Endodermal cell (in vitro differentiated cells): ENCODE measurements around the gene CLIP1. TPM values are rescaled to one million over a fixed set of nuclear protein-coding genes. Genes with fewer than 3 reads are reported as not detected.
A peak's percentile ranks its signal among the peaks of the same experiment; 100 is the strongest.

Source experiments
- DNase-seq: peaks from one replicate; pipeline ENCODE4 v3.0.0-alpha.2; 2017
- H3K27ac ChIP-seq: 2 replicates; pipeline ENCODE4 v1.5.1; 2013; ENCODE audit warnings: mild to moderate bottlenecking, low read depth, low read length, moderate library complexity
- H3K27me3 ChIP-seq: 2 replicates; pipeline ENCODE4 v1.6.1; 2013; ENCODE audit warnings: mild to moderate bottlenecking, low read length, moderate library complexity; ENCODE audit not compliant: insufficient read depth, control insufficient read depth, poor library complexity, severe bottlenecking
- H3K36me3 ChIP-seq: 2 replicates; pipeline ENCODE4 v1.7.0; 2013; ENCODE audit warnings: mild to moderate bottlenecking, low read length, moderate library complexity; ENCODE audit not compliant: control insufficient read depth, insufficient read depth
- H3K4me1 ChIP-seq: one replicate; pipeline ENCODE4 v1.7.0; 2013; ENCODE audit warnings: low read length; ENCODE audit not compliant: control insufficient read depth, insufficient read depth
- H3K4me3 ChIP-seq: 2 replicates; pipeline ENCODE4 v1.5.1; 2013; ENCODE audit warnings: mild to moderate bottlenecking, low read length, moderate library complexity
- H3K9ac ChIP-seq: 2 replicates; pipeline ENCODE4 v1.6.1; 2013; ENCODE audit warnings: mild to moderate bottlenecking, low read length, moderate library complexity; ENCODE audit not compliant: poor library complexity, severe bottlenecking; ENCODE audit errors: extremely low read depth
- H3K9me3 ChIP-seq: 2 replicates; pipeline ENCODE4 v1.6.1; 2013; ENCODE audit warnings: mild to moderate bottlenecking, low read length, moderate library complexity; ENCODE audit not compliant: control insufficient read depth
- H3K27ac Mint-ChIP-seq: 2 replicates; pipeline ENCODE4 v1.8.0; 2020; ENCODE audit warnings: mixed read lengths
- H3K27me3 Mint-ChIP-seq: 2 replicates; pipeline ENCODE4 v1.8.0; 2021; ENCODE audit warnings: mild to moderate bottlenecking, mixed read lengths; ENCODE audit not compliant: insufficient read depth
- H3K36me3 Mint-ChIP-seq: 2 replicates; pipeline ENCODE4 v1.8.0; 2020; ENCODE audit warnings: low read depth, mixed read lengths
- H3K4me1 Mint-ChIP-seq: 2 replicates; pipeline ENCODE4 v1.8.0; 2020; ENCODE audit warnings: mixed read lengths
- H3K4me3 Mint-ChIP-seq: 2 replicates; pipeline ENCODE4 v1.8.0; 2020; ENCODE audit warnings: mild to moderate bottlenecking, moderate library complexity, mixed read lengths
- H3K9me3 Mint-ChIP-seq: 2 replicates; pipeline ENCODE4 v1.8.0; 2020; ENCODE audit warnings: mild to moderate bottlenecking, mixed read lengths
- CTCF ChIP-seq: fragments of 200-600 bp; sonication (generic); conservative IDR thresholded peaks from 2 replicates; pipeline ENCODE4 v1.5.0; 2021; ENCODE audit warnings: antibody characterized with exemption, mild to moderate bottlenecking
- WGBS, 2 experiments: methylation state at CpG; one replicate each; pipeline versions ENCODE4 v1.1.5 to v1.1.7; 2013; ENCODE audit warnings: missing lambda C conversion rate in 2 of 2, mixed read lengths in 1 of 2; ENCODE audit not compliant: insufficient coverage in 1 of 2, insufficient read length in 1 of 2; 5-methylcytosine and 5-hydroxymethylcytosine counted together
- total RNA-seq, 2 donors: library from RNA; stranded (reverse); fragmentation: NEBNext Ultra II Directional in 1 of 2; extraction: Animal tissue kit (Norgen Biotek cat#: 25700) in 1 of 2; gene quantifications; 2 replicates in 1 of 2; 3 replicates in 1 of 2; pipeline ENCODE4 v1.2.1, GENCODE V29; 2021

Gene CLIP1
- total RNA-seq, 2 donors from 2014 or later = 56.5 to 65.1 TPM

- H3K9me3 Mint-ChIP-seq = peaks cover 9% of the 10 kb centered on the region
- no peak overlapping the region for H3K4me3 Mint-ChIP-seq
- no peak for DNase-seq
- H3K9me3 ChIP-seq = no peaks in the 10 kb centered on the region
- H3K36me3 ChIP-seq = peaks cover 67% of the 10 kb centered on the region
- TF ChIP-seq CTCF = no peak
- no peak overlapping the region for H3K27ac Mint-ChIP-seq
- H3K27me3 Mint-ChIP-seq = no peaks in the 10 kb centered on the region
- no peak overlapping the region for H3K27ac ChIP-seq
- H3K4me1 ChIP-seq = no peaks in the 10 kb centered on the region
- no peaks in the 10 kb centered on the region for H3K27me3 ChIP-seq
- 94 to 100% methylated on average over 1 to 8 of the region's 8 CpGs for WGBS, 2 experiments
- no peak overlapping the region for H3K4me3 ChIP-seq
- H3K4me1 Mint-ChIP-seq = no peaks in the 10 kb centered on the region
- no peak overlapping the region for H3K9ac ChIP-seq
- H3K36me3 Mint-ChIP-seq = peaks cover 62% of the 10 kb centered on the region
Observed at GRCh38 chr12:122352394-122352793, 70.1 kb downstream of the CLIP1 start.

GRCh38 chr12:122350141-122350848, 72.2 kb downstream of the CLIP1 start:
- Histone ChIP-seq H3K9me3 (no peaks in the 10 kb centered on the region), H3K27ac (no peak overlapping the region), H3K4me1 (no peaks in the 10 kb centered on the region), H3K36me3 (peaks cover 67% of the 10 kb centered on the region), H3K4me3 (no peak overlapping the region), H3K27me3 (no peaks in the 10 kb centered on the region), H3K9ac (no peak overlapping the region)
- DNase-seq = no peak
- no peaks in the 10 kb centered on the region for H3K4me1 Mint-ChIP-seq
- no peaks in the 10 kb centered on the region for H3K27me3 Mint-ChIP-seq
- H3K27ac Mint-ChIP-seq = no peak overlapping the region
- H3K9me3 Mint-ChIP-seq = no peaks in the 10 kb centered on the region
- peaks cover 45% of the 10 kb centered on the region for H3K36me3 Mint-ChIP-seq
- WGBS, 2 experiments = 90 to 94% methylated on average over 3 to 7 of the region's 7 CpGs
- peak; percentile 44 for TF ChIP-seq CTCF
- no peak overlapping the region for H3K4me3 Mint-ChIP-seq

- DNase-seq = no peak
- peak overlapping the region; percentile 16 for H3K27ac Mint-ChIP-seq
- no peak for TF ChIP-seq CTCF
Observed at GRCh38 chr12:122349078-122349477, 73.4 kb downstream of the CLIP1 start.

More at GRCh38 chr12:122349078-122349477, 73.4 kb downstream of the CLIP1 start:
- H3K36me3 ChIP-seq = peaks cover 55% of the 10 kb centered on the region
- Mint-ChIP-seq H3K4me3 (no peak overlapping the region), H3K27me3 (no peaks in the 10 kb centered on the region), H3K9me3 (no peaks in the 10 kb centered on the region), H3K36me3 (peaks cover 37% of the 10 kb centered on the region), H3K4me1 (no peaks in the 10 kb centered on the region)
- no peaks in the 10 kb centered on the region for H3K4me1 ChIP-seq
- H3K27ac ChIP-seq = no peak overlapping the region
- no peaks in the 10 kb centered on the region for H3K27me3 ChIP-seq
- 92 to 93% methylated on average over 4 of the region's 4 CpGs for WGBS, 2 experiments
- no peak overlapping the region for H3K4me3 ChIP-seq
- no peak overlapping the region for H3K9ac ChIP-seq
- no peaks in the 10 kb centered on the region for H3K9me3 ChIP-seq
